ENCODE data around the gene LAPTM5. TPM values are rescaled to one million over a fixed set of nuclear protein-coding genes. Genes with fewer than 3 reads are reported as not detected.

The LAPTM5 gene
- total RNA-seq, 1 experiment from 2014 or later, result 0.15 TPM

DNA sequence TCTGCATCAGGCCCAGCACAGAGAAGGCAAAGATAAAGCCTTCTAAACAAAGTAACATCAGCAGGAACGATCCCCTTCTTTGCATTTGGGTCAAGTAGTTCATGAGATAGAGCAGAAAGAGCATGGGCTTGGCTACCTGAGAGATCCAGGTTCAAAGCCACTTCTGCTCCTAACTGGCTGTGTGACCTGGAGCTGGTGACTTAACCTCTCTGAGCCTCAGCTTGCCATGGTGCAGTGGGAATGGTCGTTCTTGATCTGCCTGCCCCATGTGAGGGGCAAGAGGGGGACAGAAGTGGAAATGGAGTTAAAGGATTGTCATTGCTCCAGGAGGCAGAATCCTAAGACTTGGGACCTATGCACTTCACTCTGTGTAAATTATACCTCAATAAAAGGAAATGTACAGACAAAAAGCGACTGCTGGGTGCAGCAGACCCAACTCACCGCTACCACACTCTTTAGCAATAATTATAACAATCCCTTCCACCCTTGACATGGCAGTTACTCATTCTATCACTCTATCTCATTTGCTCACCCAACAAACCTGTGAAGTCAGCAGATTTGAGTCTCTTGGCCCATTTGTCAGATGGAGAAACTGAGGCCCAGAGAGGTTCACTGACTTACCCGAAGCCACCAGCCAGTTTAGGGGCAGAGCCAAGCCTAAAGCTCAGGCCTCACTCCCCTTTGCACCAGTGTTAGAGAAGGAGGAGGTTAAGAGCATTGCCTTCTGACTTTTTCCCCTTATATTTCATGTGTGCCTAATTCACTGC is 32.7 kb downstream of the LAPTM5 start:
- Histone ChIP-seq H3K79me2 (ENCODE audit: insufficient read depth, low read length) (no peaks in the 10 kb centered on the region), H3T11ph (ENCODE audit: low read length) (no peak overlapping the region), H3K4me1 (ENCODE audit: insufficient read depth, low read length) (peaks cover 6% of the 10 kb centered on the region; the same call in 1 of the 2 replicates), H2AFZ (ENCODE audit: low read length) (no peak overlapping the region), H3K4me2 (ENCODE audit: insufficient read depth, insufficient read length, low read length) (no peak overlapping the region), H4K5ac (ENCODE audit: insufficient read length, low read depth, low read length) (no peak overlapping the region), H2BK20ac (ENCODE audit: low read depth, low read length, poor library complexity, severe bottlenecking) (no peak overlapping the region), H2BK12ac (ENCODE audit: insufficient read length, low read depth, low read length) (no peak overlapping the region), H3K27ac (ENCODE audit: insufficient read length, low read depth, low read length) (no peak overlapping the region), H2BK120ac (ENCODE audit: low read depth, low read length, poor library complexity, severe bottlenecking) (no peak overlapping the region), H3K14ac (ENCODE audit: insufficient read depth, low read length) (no peak overlapping the region), H3K18ac (ENCODE audit: insufficient read length, low read depth, low read length) (no peak overlapping the region), H2BK15ac (ENCODE audit: low read depth, low read length) (no peak overlapping the region), H3K4ac (ENCODE audit: low read depth, low read length) (no peak overlapping the region), H3K23me2 (ENCODE audit: insufficient read length, low read depth, low read length, poor library complexity, severe bottlenecking) (no peaks in the 10 kb centered on the region), H2BK5ac (ENCODE audit: insufficient read length, low read length) (no peak overlapping the region), H4K20me1 (ENCODE audit: control insufficient read depth, insufficient read depth, insufficient read length) (no peaks in the 10 kb centered on the region), H3K27me3 (ENCODE audit: insufficient read depth, low read length) (no peaks in the 10 kb centered on the region), H4K8ac (replicated peaks; ENCODE audit: insufficient read length, low read depth, low read length) (no peak overlapping the region), H3K23ac (ENCODE audit: insufficient read length, low read depth, low read length) (no peak overlapping the region), H2AK5ac (ENCODE audit: insufficient read length, low read length) (no peak overlapping the region), H3K9me3 (ENCODE audit: control insufficient read depth, low read depth, low read length) (no peaks in the 10 kb centered on the region), H3K79me1 (ENCODE audit: insufficient read depth, low read depth, low read length, poor library complexity, severe bottlenecking) (no peaks in the 10 kb centered on the region), H3K9ac (ENCODE audit: extremely low read depth, insufficient read length, low read length) (no peak overlapping the region), H3K56ac (ENCODE audit: insufficient read length, low read depth, low read length) (no peak overlapping the region), H4K91ac (ENCODE audit: insufficient read length, low read depth, low read length) (no peak overlapping the region)
- WGBS (ENCODE audit: extremely low coverage, insufficient read length, low lambda C conversion rate), result no CpG with 5 or more reads among the region's 5 CpGs
- Mint-ChIP-seq H3K27ac (no peak overlapping the region), H3K27me3 (ENCODE audit: low read depth) (peaks cover 2% of the 10 kb centered on the region), H3K9me3 (no peaks in the 10 kb centered on the region), H3K36me3 (ENCODE audit: insufficient read depth in 1 of 3, low read depth in 3 of 3) (no peaks in the 10 kb centered on the region), H3K4me3 (no peak overlapping the region), H3K4me1 (peaks cover 16 to 36% of the 10 kb centered on the region in 2 experiments)
- TF ChIP-seq, protein P1, sequence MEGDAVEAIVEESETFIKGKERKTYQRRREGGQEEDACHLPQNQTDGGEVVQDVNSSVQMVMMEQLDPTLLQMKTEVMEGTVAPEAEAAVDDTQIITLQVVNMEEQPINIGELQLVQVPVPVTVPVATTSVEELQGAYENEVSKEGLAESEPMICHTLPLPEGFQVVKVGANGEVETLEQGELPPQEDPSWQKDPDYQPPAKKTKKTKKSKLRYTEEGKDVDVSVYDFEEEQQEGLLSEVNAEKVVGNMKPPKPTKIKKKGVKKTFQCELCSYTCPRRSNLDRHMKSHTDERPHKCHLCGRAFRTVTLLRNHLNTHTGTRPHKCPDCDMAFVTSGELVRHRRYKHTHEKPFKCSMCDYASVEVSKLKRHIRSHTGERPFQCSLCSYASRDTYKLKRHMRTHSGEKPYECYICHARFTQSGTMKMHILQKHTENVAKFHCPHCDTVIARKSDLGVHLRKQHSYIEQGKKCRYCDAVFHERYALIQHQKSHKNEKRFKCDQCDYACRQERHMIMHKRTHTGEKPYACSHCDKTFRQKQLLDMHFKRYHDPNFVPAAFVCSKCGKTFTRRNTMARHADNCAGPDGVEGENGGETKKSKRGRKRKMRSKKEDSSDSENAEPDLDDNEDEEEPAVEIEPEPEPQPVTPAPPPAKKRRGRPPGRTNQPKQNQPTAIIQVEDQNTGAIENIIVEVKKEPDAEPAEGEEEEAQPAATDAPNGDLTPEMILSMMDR (conservative IDR thresholded peaks at IDR 0.05), result no peak
- DNase-seq, result no peak
